Parathyroid adenoma (tissue), 2 donors: Measurements from ENCODE around the gene GRID1.

Experiments
- H2AFZ ChIP-seq: fragments of 300-600 bp; sonication (generic); one replicate; pipeline ENCODE4 v1.7.0; 2017; ENCODE audit warnings: antibody characterized with exemption, mild to moderate bottlenecking
- H3K27ac ChIP-seq: fragments of 300-600 bp; sonication (generic); one replicate; pipeline ENCODE4 v1.7.0; 2017
- H3K27me3 ChIP-seq: fragments of 300-600 bp; sonication (generic); one replicate; pipeline ENCODE4 v1.7.0; 2017; ENCODE audit warnings: low read length; ENCODE audit not compliant: control insufficient read depth, insufficient read depth
- H3K36me3 ChIP-seq: fragments of 300-600 bp; sonication (generic); one replicate; pipeline ENCODE4 v1.7.0; 2017; ENCODE audit warnings: low read length; ENCODE audit not compliant: control insufficient read depth, insufficient read depth
- H3K4me1 ChIP-seq: fragments of 300-600 bp; sonication (generic); one replicate; pipeline ENCODE4 v1.7.0; 2017; ENCODE audit warnings: control low read depth
- H3K4me2 ChIP-seq: fragments of 300-600 bp; sonication (generic); one replicate; pipeline ENCODE4 v1.7.0; 2017; ENCODE audit warnings: low read length
- H3K4me3 ChIP-seq: fragments of 300-600 bp; sonication (generic); one replicate; pipeline ENCODE4 v1.7.0; 2017; ENCODE audit warnings: low read depth, low read length
- H3K79me2 ChIP-seq: fragments of 300-600 bp; sonication (generic); one replicate; pipeline ENCODE4 v1.7.0; 2017; ENCODE audit warnings: control low read depth
- H3K9ac ChIP-seq: fragments of 300-600 bp; sonication (generic); one replicate; pipeline ENCODE4 v1.7.0; 2017; ENCODE audit warnings: mild to moderate bottlenecking
- H3K9me3 ChIP-seq: fragments of 300-600 bp; sonication (generic); one replicate; pipeline ENCODE4 v1.7.0; 2017; ENCODE audit warnings: low read length; ENCODE audit not compliant: control insufficient read depth
- TF ChIP-seq, protein P1 (sequence below): fragments of 300-600 bp; sonication (generic); IDR thresholded peaks from one replicate; pipeline ENCODE4 v1.7.0; 2017; ENCODE audit warnings: antibody characterized with exemption, mild to moderate bottlenecking
- donor health status: primary hyperparathyroidism.

Gene GRID1

GRCh38 chr10:86121200-86121599 lies 245.4 kb downstream of the GRID1 start:
- H3K36me3 ChIP-seq = no peaks in the 10 kb centered on the region
- no peaks in the 10 kb centered on the region for H3K79me2 ChIP-seq
- H3K4me3 ChIP-seq = no peak overlapping the region
- no peaks in the 10 kb centered on the region for H3K9me3 ChIP-seq
- H3K9ac ChIP-seq = no peak overlapping the region
- H3K4me1 ChIP-seq = no peaks in the 10 kb centered on the region
- TF ChIP-seq, protein P1, sequence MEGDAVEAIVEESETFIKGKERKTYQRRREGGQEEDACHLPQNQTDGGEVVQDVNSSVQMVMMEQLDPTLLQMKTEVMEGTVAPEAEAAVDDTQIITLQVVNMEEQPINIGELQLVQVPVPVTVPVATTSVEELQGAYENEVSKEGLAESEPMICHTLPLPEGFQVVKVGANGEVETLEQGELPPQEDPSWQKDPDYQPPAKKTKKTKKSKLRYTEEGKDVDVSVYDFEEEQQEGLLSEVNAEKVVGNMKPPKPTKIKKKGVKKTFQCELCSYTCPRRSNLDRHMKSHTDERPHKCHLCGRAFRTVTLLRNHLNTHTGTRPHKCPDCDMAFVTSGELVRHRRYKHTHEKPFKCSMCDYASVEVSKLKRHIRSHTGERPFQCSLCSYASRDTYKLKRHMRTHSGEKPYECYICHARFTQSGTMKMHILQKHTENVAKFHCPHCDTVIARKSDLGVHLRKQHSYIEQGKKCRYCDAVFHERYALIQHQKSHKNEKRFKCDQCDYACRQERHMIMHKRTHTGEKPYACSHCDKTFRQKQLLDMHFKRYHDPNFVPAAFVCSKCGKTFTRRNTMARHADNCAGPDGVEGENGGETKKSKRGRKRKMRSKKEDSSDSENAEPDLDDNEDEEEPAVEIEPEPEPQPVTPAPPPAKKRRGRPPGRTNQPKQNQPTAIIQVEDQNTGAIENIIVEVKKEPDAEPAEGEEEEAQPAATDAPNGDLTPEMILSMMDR = no peak
- no peak overlapping the region for H3K27ac ChIP-seq
- H2AFZ ChIP-seq = no peak overlapping the region
- H3K4me2 ChIP-seq = no peak overlapping the region
- H3K27me3 ChIP-seq = no peaks in the 10 kb centered on the region

DNA sequence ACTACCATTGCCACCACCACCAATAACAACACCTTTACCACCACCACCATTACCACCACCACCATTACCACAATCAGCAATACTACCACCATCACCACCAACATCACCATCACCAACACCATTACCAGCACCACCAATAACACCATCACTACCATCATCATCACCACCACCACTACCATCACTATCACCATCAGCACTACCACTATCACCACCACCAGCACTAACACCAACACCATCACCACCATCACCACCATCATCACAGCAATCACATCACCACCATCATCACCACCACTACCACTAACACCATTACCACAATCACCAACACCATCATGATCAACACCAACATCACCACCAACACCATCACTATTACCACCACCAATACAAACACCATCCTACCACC lies 249.5 kb downstream of the GRID1 start:
- no peaks in the 10 kb centered on the region for H3K36me3 ChIP-seq
- no peaks in the 10 kb centered on the region for H3K79me2 ChIP-seq
- no peak overlapping the region for H3K27ac ChIP-seq
- no peak overlapping the region for H3K9ac ChIP-seq
- H2AFZ ChIP-seq = no peak overlapping the region
- no peaks in the 10 kb centered on the region for H3K4me1 ChIP-seq
- no peak overlapping the region for H3K4me2 ChIP-seq
- TF ChIP-seq, protein P1 = no peak
- H3K4me3 ChIP-seq = no peak overlapping the region
- no peaks in the 10 kb centered on the region for H3K27me3 ChIP-seq
- no peaks in the 10 kb centered on the region for H3K9me3 ChIP-seq

- H3K36me3 ChIP-seq = no peaks in the 10 kb centered on the region
- no peak overlapping the region for H2AFZ ChIP-seq
- TF ChIP-seq, protein P1 = no peak
- H3K27me3 ChIP-seq = no peaks in the 10 kb centered on the region
- H3K4me1 ChIP-seq = no peaks in the 10 kb centered on the region
- H3K79me2 ChIP-seq = no peaks in the 10 kb centered on the region
- no peak overlapping the region for H3K27ac ChIP-seq
- no peaks in the 10 kb centered on the region for H3K9me3 ChIP-seq
- H3K4me3 ChIP-seq = no peak overlapping the region
- no peak overlapping the region for H3K4me2 ChIP-seq
- H3K9ac ChIP-seq = no peak overlapping the region
These were observed 252.6 kb downstream of the GRID1 start for GRCh38 chr10:86113983-86114382.

- Histone ChIP-seq H3K79me2 (no peaks in the 10 kb centered on the region), H3K9me3 (no peaks in the 10 kb centered on the region), H3K9ac (no peak overlapping the region), H3K27me3 (no peaks in the 10 kb centered on the region), H3K4me1 (no peaks in the 10 kb centered on the region), H3K36me3 (no peaks in the 10 kb centered on the region), H3K4me3 (no peak overlapping the region), H2AFZ (no peak overlapping the region), H3K27ac (no peak overlapping the region), H3K4me2 (no peak overlapping the region)
- TF ChIP-seq, protein P1 = no peak
These were observed 253.1 kb downstream of the GRID1 start for GRCh38 chr10:86113501-86113900.

- Histone ChIP-seq H3K79me2 (no peaks in the 10 kb centered on the region), H2AFZ (no peak overlapping the region), H3K9ac (no peak overlapping the region), H3K4me2 (no peak overlapping the region), H3K27ac (no peak overlapping the region), H3K4me3 (no peak overlapping the region), H3K4me1 (no peaks in the 10 kb centered on the region), H3K9me3 (no peaks in the 10 kb centered on the region), H3K36me3 (no peaks in the 10 kb centered on the region), H3K27me3 (no peaks in the 10 kb centered on the region)
- TF ChIP-seq, protein P1 = no peak
These were observed 253.6 kb downstream of the GRID1 start for GRCh38 chr10:86113044-86113443.
